ENCODE data around the gene PPP1R37. TPM values are rescaled to one million over a fixed set of nuclear protein-coding genes. Genes with fewer than 3 reads are reported as not detected.

Gene PPP1R37
- total RNA-seq, 1 experiment from 2014 or later: 45.7 TPM

- no peak overlapping the region for H3K4me3 Mint-ChIP-seq (ENCODE audit: low read depth, unreplicated experiment)
- peak overlapping the region; percentile 5 for H3K27ac Mint-ChIP-seq (ENCODE audit: unreplicated experiment)
- no peak for DNase-seq
- BruUV-seq (replicated peaks): no TSS peak
- CTCF ChIA-PET: no interaction called here
- intact Hi-C loops (cut with micrococcal nuclease; ENCODE audit: unreplicated experiment): no loop called here
- peaks cover 40% of the 10 kb centered on the region for H3K36me3 Mint-ChIP-seq (ENCODE audit: insufficient read depth, unreplicated experiment)
- TF ChIP-seq CTCF (IDR thresholded peaks at IDR 0.05; ENCODE audit: unreplicated experiment): no peak
- no peaks in the 10 kb centered on the region for H3K27me3 Mint-ChIP-seq (ENCODE audit: unreplicated experiment)
- H3K9me3 Mint-ChIP-seq (ENCODE audit: low read depth, unreplicated experiment): no peaks in the 10 kb centered on the region
- peaks cover 8% of the 10 kb centered on the region for H3K4me1 Mint-ChIP-seq (ENCODE audit: low read depth, unreplicated experiment)
Measured at GRCh38 chr19:45182758-45183157, 89.8 kb downstream of the PPP1R37 start.

GRCh38 chr19:45184115-45184514, 91.1 kb downstream of the PPP1R37 start:
- Mint-ChIP-seq H3K27ac (ENCODE audit: unreplicated experiment) (no peak overlapping the region), H3K9me3 (ENCODE audit: low read depth, unreplicated experiment) (no peaks in the 10 kb centered on the region), H3K4me1 (ENCODE audit: low read depth, unreplicated experiment) (peaks cover 8% of the 10 kb centered on the region), H3K36me3 (ENCODE audit: insufficient read depth, unreplicated experiment) (peaks cover 27% of the 10 kb centered on the region), H3K27me3 (ENCODE audit: unreplicated experiment) (no peaks in the 10 kb centered on the region), H3K4me3 (ENCODE audit: low read depth, unreplicated experiment) (no peak overlapping the region)
- no peak for TF ChIP-seq CTCF (IDR thresholded peaks at IDR 0.05; ENCODE audit: unreplicated experiment)
- no TSS peak for BruUV-seq (replicated peaks)
- intact Hi-C loops (cut with micrococcal nuclease; ENCODE audit: unreplicated experiment): no loop called here
- DNase-seq: no peak
- CTCF ChIA-PET: interaction anchor here (0.6 kb wide), 1 partner anchor 1798 kb away, joined by 3 read pairs; no protein-coding TSS in a partner anchor

GRCh38 chr19:45186509-45187334, 93.7 kb downstream of the PPP1R37 start:
- Mint-ChIP-seq H3K36me3 (ENCODE audit: insufficient read depth, unreplicated experiment) (peaks cover under 1% of the 10 kb centered on the region), H3K27me3 (ENCODE audit: unreplicated experiment) (no peaks in the 10 kb centered on the region), H3K4me1 (ENCODE audit: low read depth, unreplicated experiment) (peaks cover 8% of the 10 kb centered on the region), H3K9me3 (ENCODE audit: low read depth, unreplicated experiment) (no peaks in the 10 kb centered on the region), H3K4me3 (ENCODE audit: low read depth, unreplicated experiment) (no peak overlapping the region), H3K27ac (ENCODE audit: unreplicated experiment) (peak overlapping the region; percentile 52)
- intact Hi-C loops (cut with micrococcal nuclease; ENCODE audit: unreplicated experiment): no loop called here
- CTCF ChIA-PET: interaction anchor here (0.5 to 1.5 kb wide), 6 partner anchors 9 to 1096 kb away, joined by 3 to 6 read pairs (median 4); partner anchors contain the start of gene TRAPPC6A
- no TSS peak for BruUV-seq (replicated peaks)
- no peak for DNase-seq
- no peak for TF ChIP-seq CTCF (IDR thresholded peaks at IDR 0.05; ENCODE audit: unreplicated experiment)

GRCh38 chr19:45187421-45188100, 94.6 kb downstream of the PPP1R37 start:
- Mint-ChIP-seq H3K27me3 (ENCODE audit: unreplicated experiment) (no peaks in the 10 kb centered on the region), H3K27ac (ENCODE audit: unreplicated experiment) (no peak overlapping the region), H3K9me3 (ENCODE audit: low read depth, unreplicated experiment) (no peaks in the 10 kb centered on the region), H3K36me3 (ENCODE audit: insufficient read depth, unreplicated experiment) (no peaks in the 10 kb centered on the region), H3K4me1 (ENCODE audit: low read depth, unreplicated experiment) (peaks cover 6% of the 10 kb centered on the region), H3K4me3 (ENCODE audit: low read depth, unreplicated experiment) (no peak overlapping the region)
- intact Hi-C loops (cut with micrococcal nuclease; ENCODE audit: unreplicated experiment): no loop called here
- peak; percentile 81 for TF ChIP-seq CTCF (IDR thresholded peaks at IDR 0.05; ENCODE audit: unreplicated experiment)
- BruUV-seq (replicated peaks): no TSS peak
- CTCF ChIA-PET: interaction anchor here (0.5 to 1.5 kb wide), 5 partner anchors 10 to 188 kb away, joined by 3 to 6 read pairs (median 4); partner anchors contain the start of gene TRAPPC6A
- DNase-seq: peak; percentile 27

All from Calu3 (cell line).